Upper lobe of left lung (tissue), 6 donors: ENCODE measurements around the gene BRIP1. TPM values are rescaled to one million over a fixed set of nuclear protein-coding genes. Genes with fewer than 3 reads are reported as not detected.

ENCODE experiments used
- ATAC-seq, 2 donors: fragments of 200-7000 bp; cut with Tn5 transposase; one replicate each; pipeline ENCODE4 v1.9.1; 2022; ENCODE audit warnings: mild to moderate bottlenecking in 2 of 2, moderate library complexity in 2 of 2; ENCODE audit not compliant: low FRiP score in 2 of 2
- DNase-seq, 2 donors: peaks; one replicate each; pipeline ENCODE4 v3.0.0-alpha.2; 2019 to 2020
- H3K27ac ChIP-seq, 4 donors: fragments of 200-600 bp; sonication (generic); one replicate each; pipeline ENCODE4 v1.5.1; 2016 to 2019
- H3K27me3 ChIP-seq, 4 donors: fragments of 200-600 bp; sonication (generic); one replicate each; pipeline ENCODE4 v1.5.1; 2017 to 2019
- H3K36me3 ChIP-seq, 4 donors: fragments of 200-600 bp; sonication (generic); one replicate each; pipeline ENCODE4 v1.5.1; 2016 to 2019
- H3K4me1 ChIP-seq, 4 donors: fragments of 200-600 bp; sonication (generic); one replicate each; pipeline ENCODE4 v1.5.1; 2018 to 2019
- H3K4me3 ChIP-seq, 4 donors: fragments of 200-600 bp; sonication (generic); one replicate each; pipeline ENCODE4 v1.5.1; 2017 to 2019; ENCODE audit warnings: mild to moderate bottlenecking in 2 of 4, moderate library complexity in 1 of 4
- H3K9me3 ChIP-seq, 4 donors: fragments of 200-600 bp; sonication (generic); one replicate each; pipeline ENCODE4 v1.5.1; 2018 to 2019
- EP300 ChIP-seq, 4 donors: sonication (generic); formaldehyde crosslinking; IDR thresholded peaks; one replicate each; pipeline ENCODE4 v1.5.1; 2017; ENCODE audit warnings: antibody characterized with exemption in 4 of 4, control low read depth in 2 of 4
- POLR2A ChIP-seq, 4 donors: fragments of 450-650 bp; IDR thresholded peaks; one replicate each; pipeline ENCODE4 v1.5.1; 2016 to 2017; ENCODE audit warnings: antibody characterized with exemption in 4 of 4, mild to moderate bottlenecking in 2 of 4
- POLR2AphosphoS5 ChIP-seq, 2 donors: sonication (generic); formaldehyde crosslinking; IDR thresholded peaks; one replicate each; pipeline ENCODE4 v1.5.1; 2017; ENCODE audit warnings: antibody characterized with exemption in 2 of 2
- WGBS, 2 donors: methylation state at CpG; one replicate each; pipeline ENCODE4 v1.1.5; 2017 to 2018; 5-methylcytosine and 5-hydroxymethylcytosine counted together
- total RNA-seq, 6 donors: library from RNA; depleted of rRNA in 4 of 6; stranded (reverse); fragments of >200 nt in 4 of 6; gene quantifications; one replicate each; pipeline versions ENCODE4 v1.1.0 to v1.2.1, GENCODE V29; 2016 to 2021
- TF ChIP-seq, protein P1 (sequence below), 6 experiments: fragments of 450-650 bp in 4 of 6; fragments of 200-600 bp in 2 of 6; sonication (generic) in 2 of 6; IDR thresholded peaks; one replicate each; pipeline ENCODE4 v1.5.1; 2016 to 2019; ENCODE audit warnings: antibody characterized with exemption in 6 of 6
- donor health status: DM: no; HTN: no; CAD: no; lungs with moderate emphysema.
- donor health status: DM: no; HTN: yes; CAD: no; lungs with severe emphysema.

The BRIP1 gene
- total RNA-seq, 6 donors from 2014 or later: 0.55 to 2.5 (median 0.85) TPM

DNA sequence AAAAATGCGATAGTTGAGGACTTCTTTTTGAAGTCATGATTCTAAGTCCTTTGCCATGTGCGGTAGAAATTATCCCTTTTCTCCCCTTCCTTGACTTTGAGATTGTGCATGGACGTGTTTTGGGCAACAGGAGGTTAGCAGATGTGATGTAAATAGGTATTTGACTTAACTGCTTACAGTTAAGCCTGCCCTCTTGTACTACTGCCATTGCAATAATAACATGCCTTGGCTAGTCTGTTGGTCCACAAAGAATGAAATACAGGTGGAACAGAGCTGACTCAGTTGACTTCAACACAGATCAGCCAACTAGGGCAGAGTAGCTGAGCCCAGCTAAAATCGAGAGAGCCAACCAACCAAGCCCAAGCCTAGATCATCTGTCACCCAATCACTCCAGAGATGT, 125.5 kb downstream of the BRIP1 start:
- no peaks in the 10 kb centered on the region for H3K27me3 ChIP-seq
- H3K36me3 ChIP-seq: no peaks in the 10 kb centered on the region
- no peaks in the 10 kb centered on the region for H3K4me1 ChIP-seq
- WGBS, 2 donors: 93 to 98% methylated on average over 4 of the region's 4 CpGs
- DNase-seq (no peak), ATAC-seq (no peak)
- no peak overlapping the region for H3K27ac ChIP-seq
- no peak overlapping the region for H3K4me3 ChIP-seq
- peaks cover 0 to 3% (median 0%) of the 10 kb centered on the region in 4 donors for H3K9me3 ChIP-seq
- no peak for TF ChIP-seq POLR2AphosphoS5 (IDR thresholded peaks at IDR 0.05)
- TF ChIP-seq POLR2A (IDR thresholded peaks at IDR 0.05): no peak
- TF ChIP-seq EP300 (IDR thresholded peaks at IDR 0.05): no peak
- TF ChIP-seq, protein P1, sequence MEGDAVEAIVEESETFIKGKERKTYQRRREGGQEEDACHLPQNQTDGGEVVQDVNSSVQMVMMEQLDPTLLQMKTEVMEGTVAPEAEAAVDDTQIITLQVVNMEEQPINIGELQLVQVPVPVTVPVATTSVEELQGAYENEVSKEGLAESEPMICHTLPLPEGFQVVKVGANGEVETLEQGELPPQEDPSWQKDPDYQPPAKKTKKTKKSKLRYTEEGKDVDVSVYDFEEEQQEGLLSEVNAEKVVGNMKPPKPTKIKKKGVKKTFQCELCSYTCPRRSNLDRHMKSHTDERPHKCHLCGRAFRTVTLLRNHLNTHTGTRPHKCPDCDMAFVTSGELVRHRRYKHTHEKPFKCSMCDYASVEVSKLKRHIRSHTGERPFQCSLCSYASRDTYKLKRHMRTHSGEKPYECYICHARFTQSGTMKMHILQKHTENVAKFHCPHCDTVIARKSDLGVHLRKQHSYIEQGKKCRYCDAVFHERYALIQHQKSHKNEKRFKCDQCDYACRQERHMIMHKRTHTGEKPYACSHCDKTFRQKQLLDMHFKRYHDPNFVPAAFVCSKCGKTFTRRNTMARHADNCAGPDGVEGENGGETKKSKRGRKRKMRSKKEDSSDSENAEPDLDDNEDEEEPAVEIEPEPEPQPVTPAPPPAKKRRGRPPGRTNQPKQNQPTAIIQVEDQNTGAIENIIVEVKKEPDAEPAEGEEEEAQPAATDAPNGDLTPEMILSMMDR (IDR thresholded peaks at IDR 0.05): no peak

DNA sequence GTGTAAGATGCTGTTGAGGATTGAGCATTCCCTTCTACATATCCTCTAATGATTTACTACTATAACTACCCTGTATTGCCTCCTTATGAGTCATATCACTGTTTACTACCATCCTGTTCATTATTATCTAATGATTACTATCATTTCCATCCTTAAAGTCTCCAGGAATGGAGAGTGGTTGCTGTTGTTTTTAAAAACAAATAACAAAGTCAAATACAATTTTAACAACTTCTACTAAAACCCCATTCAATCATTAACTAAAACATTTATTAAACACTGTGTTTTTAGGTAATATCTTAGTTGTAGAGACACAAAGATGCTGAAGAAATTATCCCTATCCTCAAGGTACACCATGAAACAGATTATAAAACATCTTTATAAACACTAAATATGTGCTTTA, 126.9 kb downstream of the BRIP1 start:
- Histone ChIP-seq H3K4me1 (no peaks in the 10 kb centered on the region), H3K27me3 (no peaks in the 10 kb centered on the region), H3K36me3 (no peaks in the 10 kb centered on the region), H3K4me3 (no peak overlapping the region), H3K9me3 (peaks cover 0 to 3% (median 0%) of the 10 kb centered on the region in 4 donors), H3K27ac (no peak overlapping the region)
- TF ChIP-seq, protein P1 (IDR thresholded peaks at IDR 0.05): no peak
- TF ChIP-seq POLR2AphosphoS5 (IDR thresholded peaks at IDR 0.05) (no peak), EP300 (IDR thresholded peaks at IDR 0.05) (no peak), POLR2A (IDR thresholded peaks at IDR 0.05) (no peak)
- ATAC-seq (no peak), DNase-seq (no peak)

DNA sequence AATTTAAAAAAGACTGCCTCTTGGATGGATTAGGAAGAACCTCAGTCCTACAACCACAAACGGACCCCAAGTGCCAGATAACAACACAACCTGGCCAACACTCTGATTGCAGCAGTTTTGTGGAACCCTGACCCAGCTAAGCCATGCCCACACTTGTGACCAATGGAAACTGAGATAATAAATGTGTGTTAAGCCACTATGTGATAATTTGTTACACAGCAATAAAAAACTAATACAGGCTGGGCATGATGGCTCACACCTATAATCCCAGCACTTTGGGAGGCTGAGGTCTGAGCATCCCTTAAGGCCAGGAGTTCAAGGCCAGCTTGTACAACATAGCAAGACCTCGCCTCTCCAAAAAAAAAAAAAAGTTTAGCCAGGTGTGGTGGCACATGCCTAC, 127.5 kb downstream of the BRIP1 start:
- TF ChIP-seq POLR2AphosphoS5 (IDR thresholded peaks at IDR 0.05) (no peak), POLR2A (IDR thresholded peaks at IDR 0.05) (no peak), EP300 (IDR thresholded peaks at IDR 0.05) (no peak)
- TF ChIP-seq, protein P1 (IDR thresholded peaks at IDR 0.05): no peak
- Histone ChIP-seq H3K36me3 (no peaks in the 10 kb centered on the region), H3K9me3 (peaks cover 0 to 3% (median 0%) of the 10 kb centered on the region in 4 donors), H3K27me3 (no peaks in the 10 kb centered on the region), H3K27ac (no peak overlapping the region), H3K4me1 (no peaks in the 10 kb centered on the region), H3K4me3 (no peak overlapping the region)
- 93 to 97% methylated on average over 2 of the region's 2 CpGs for WGBS, 2 donors
- ATAC-seq (no peak), DNase-seq (no peak)

DNA sequence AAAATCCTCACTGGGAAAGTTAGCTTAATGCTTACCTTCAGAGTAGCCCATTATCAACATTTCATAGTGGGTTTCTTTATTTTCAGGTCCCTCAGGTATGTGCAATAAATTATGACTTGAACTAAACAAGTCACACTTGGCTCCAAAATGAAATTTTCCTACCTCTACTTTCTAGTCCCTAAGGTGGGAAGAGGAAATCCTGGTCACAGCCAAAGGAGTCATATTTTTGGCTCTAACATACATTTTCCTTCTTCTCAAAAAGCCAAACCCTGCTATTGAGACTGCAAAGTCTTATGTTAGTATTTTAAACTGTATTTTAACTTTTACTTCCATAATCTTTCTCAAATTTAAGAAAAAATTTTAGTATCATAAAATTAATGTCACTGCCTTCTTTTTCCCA, 128.9 kb downstream of the BRIP1 start:
- H3K9me3 ChIP-seq: peaks cover 0 to 3% (median 0%) of the 10 kb centered on the region in 4 donors

DNA sequence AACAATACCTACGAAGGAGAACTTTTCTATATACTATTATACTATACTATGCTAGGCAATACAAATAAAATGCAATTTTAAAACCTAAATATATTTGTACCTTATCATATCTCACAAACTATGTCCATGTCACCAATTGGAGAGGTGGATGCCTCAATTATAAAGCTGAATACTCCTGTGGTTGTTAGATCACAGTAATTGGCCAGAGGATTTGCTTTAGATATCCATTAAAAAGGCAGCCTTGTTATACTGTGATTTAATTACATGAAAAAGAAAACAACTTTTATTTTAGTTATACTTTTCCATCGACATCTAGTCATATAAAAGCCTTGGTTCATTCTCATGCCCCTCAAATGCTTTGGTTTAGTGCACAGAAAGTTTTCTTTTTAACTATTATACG, 129.3 kb downstream of the BRIP1 start:
- Histone ChIP-seq H3K36me3 (no peaks in the 10 kb centered on the region), H3K9me3 (peaks cover 0 to 3% (median 0%) of the 10 kb centered on the region in 4 donors), H3K4me1 (no peaks in the 10 kb centered on the region), H3K4me3 (no peak overlapping the region), H3K27ac (no peak overlapping the region), H3K27me3 (no peaks in the 10 kb centered on the region)
- 95 to 98% methylated on average over 3 of the region's 3 CpGs for WGBS, 2 donors
- TF ChIP-seq EP300 (IDR thresholded peaks at IDR 0.05) (no peak), POLR2AphosphoS5 (IDR thresholded peaks at IDR 0.05) (no peak)
- TF ChIP-seq, protein P1 (IDR thresholded peaks at IDR 0.05): no peak
- ATAC-seq (no peak), DNase-seq (no peak)

More for the DNA sequence above, 128.9 kb downstream of the BRIP1 start:
- Histone ChIP-seq H3K27me3 (no peaks in the 10 kb centered on the region), H3K27ac (no peak overlapping the region), H3K4me1 (no peaks in the 10 kb centered on the region), H3K4me3 (no peak overlapping the region), H3K36me3 (no peaks in the 10 kb centered on the region)
- no peak for ATAC-seq
- no peak for DNase-seq
- TF ChIP-seq POLR2AphosphoS5 (IDR thresholded peaks at IDR 0.05) (no peak), EP300 (IDR thresholded peaks at IDR 0.05) (no peak), POLR2A (IDR thresholded peaks at IDR 0.05) (no peak)
- TF ChIP-seq, protein P1 (IDR thresholded peaks at IDR 0.05): no peak
